Testis (tissue), 3 donors: ENCODE data around the gene SALL2. TPM values are rescaled to one million over a fixed set of nuclear protein-coding genes. Genes with fewer than 3 reads are reported as not detected.

Experiments
- DNase-seq: peaks from one replicate; pipeline ENCODE4 v3.0.0-alpha.2; 2019
- H3K27ac ChIP-seq, 2 donors: fragments of 200-600 bp; sonication (generic); one replicate each; pipeline ENCODE4 v1.5.1; 2019
- H3K27me3 ChIP-seq: fragments of 200-600 bp; sonication (generic); one replicate; pipeline ENCODE4 v1.5.1; 2019
- H3K36me3 ChIP-seq: fragments of 200-600 bp; sonication (generic); one replicate; pipeline ENCODE4 v1.5.1; 2017; ENCODE audit warnings: low read depth; ENCODE audit errors: missing control alignments
- H3K4me1 ChIP-seq: fragments of 200-600 bp; sonication (generic); one replicate; pipeline ENCODE4 v1.5.1; 2019
- H3K4me3 ChIP-seq, 2 donors: fragments of 200-600 bp; sonication (generic); one replicate each; pipeline ENCODE4 v1.5.1; 2017 to 2019
- H3K9me3 ChIP-seq: fragments of 200-600 bp; sonication (generic); one replicate; pipeline ENCODE4 v1.5.1; 2017
- POLR2A ChIP-seq: fragments of 450-650 bp; IDR thresholded peaks from one replicate; pipeline ENCODE4 v1.6.1; 2017; ENCODE audit warnings: antibody characterized with exemption, mild to moderate bottlenecking, moderate library complexity
- WGBS, 2 donors: methylation state at CpG; one replicate each; pipeline ENCODE4 v1.1.5; 2018; 5-methylcytosine and 5-hydroxymethylcytosine counted together
- intact Hi-C: fragments of 100-400 bp; cut with DNase I; formaldehyde crosslinking; loops from one replicate; pipeline ENCODE4 v1.15.1; 2023; ENCODE audit warnings: low total_unique reads
- polyA plus RNA-seq: library from polyadenylated mRNA; stranded (reverse); fragments of 350-450 nt; fragmentation: Illumina TruSeq; extraction: RNeasy Lipid Tissue Mini Kit (QIAGEN cat#74804); gene quantifications from one replicate; pipeline ENCODE4 v1.2.3, GENCODE V29; 2014; ENCODE audit warnings: low read depth, low replicate concordance; ENCODE audit not compliant: insufficient read depth
- total RNA-seq, 2 donors: library from RNA; depleted of rRNA; stranded (reverse); fragments of >200 nt; gene quantifications; one replicate each; pipeline ENCODE4 v1.2.3, GENCODE V29; 2016
- TF ChIP-seq, protein P1 (sequence below), 3 experiments: fragments of 450-650 bp in 2 of 3; fragments of 200-600 bp in 1 of 3; sonication (generic) in 1 of 3; IDR thresholded peaks; one replicate each; pipeline ENCODE4 v1.5.1; 2016 to 2019; ENCODE audit warnings: antibody characterized with exemption in 3 of 3, mild to moderate bottlenecking in 2 of 3, moderate library complexity in 1 of 3

SALL2 gene
- total and polyA plus RNA-seq, 3 donors from 2014 or later: 4.1 to 5.5 (median 5.0) TPM

DNA sequence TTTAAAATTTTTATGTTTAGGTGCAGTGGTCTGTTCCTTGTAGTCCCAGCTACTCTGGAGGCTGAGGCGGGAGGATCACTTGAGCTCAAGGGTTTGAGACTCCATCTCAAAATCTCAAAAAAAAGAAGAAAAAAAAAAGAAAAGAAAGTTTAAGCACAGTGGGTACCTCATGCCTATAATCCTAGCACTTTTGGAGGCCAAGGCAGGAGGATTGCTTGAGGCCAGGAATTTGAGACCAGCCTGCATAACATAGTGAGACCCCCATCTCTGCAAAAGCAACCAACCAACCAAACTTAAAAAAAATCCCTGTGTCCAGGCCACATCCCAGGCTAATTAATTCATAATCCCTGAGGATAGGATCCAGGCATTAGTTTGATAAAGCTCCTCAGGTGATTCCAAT, 3.4 kb upstream of the SALL2 start:
- H3K27me3 ChIP-seq: no peaks in the 10 kb centered on the region
- no peak overlapping the region for H3K4me3 ChIP-seq
- TF ChIP-seq, protein P1, sequence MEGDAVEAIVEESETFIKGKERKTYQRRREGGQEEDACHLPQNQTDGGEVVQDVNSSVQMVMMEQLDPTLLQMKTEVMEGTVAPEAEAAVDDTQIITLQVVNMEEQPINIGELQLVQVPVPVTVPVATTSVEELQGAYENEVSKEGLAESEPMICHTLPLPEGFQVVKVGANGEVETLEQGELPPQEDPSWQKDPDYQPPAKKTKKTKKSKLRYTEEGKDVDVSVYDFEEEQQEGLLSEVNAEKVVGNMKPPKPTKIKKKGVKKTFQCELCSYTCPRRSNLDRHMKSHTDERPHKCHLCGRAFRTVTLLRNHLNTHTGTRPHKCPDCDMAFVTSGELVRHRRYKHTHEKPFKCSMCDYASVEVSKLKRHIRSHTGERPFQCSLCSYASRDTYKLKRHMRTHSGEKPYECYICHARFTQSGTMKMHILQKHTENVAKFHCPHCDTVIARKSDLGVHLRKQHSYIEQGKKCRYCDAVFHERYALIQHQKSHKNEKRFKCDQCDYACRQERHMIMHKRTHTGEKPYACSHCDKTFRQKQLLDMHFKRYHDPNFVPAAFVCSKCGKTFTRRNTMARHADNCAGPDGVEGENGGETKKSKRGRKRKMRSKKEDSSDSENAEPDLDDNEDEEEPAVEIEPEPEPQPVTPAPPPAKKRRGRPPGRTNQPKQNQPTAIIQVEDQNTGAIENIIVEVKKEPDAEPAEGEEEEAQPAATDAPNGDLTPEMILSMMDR (IDR thresholded peaks at IDR 0.05): no peak
- no peak for TF ChIP-seq POLR2A
- peaks cover 9% of the 10 kb centered on the region for H3K4me1 ChIP-seq
- intact Hi-C loops: no loop called here
- H3K9me3 ChIP-seq: no peaks in the 10 kb centered on the region
- no peak overlapping the region for H3K27ac ChIP-seq
- no peaks in the 10 kb centered on the region for H3K36me3 ChIP-seq
- 94% methylated on average over 1 of the region's 1 CpG for WGBS, 2 donors
- DNase-seq: no peak

DNA sequence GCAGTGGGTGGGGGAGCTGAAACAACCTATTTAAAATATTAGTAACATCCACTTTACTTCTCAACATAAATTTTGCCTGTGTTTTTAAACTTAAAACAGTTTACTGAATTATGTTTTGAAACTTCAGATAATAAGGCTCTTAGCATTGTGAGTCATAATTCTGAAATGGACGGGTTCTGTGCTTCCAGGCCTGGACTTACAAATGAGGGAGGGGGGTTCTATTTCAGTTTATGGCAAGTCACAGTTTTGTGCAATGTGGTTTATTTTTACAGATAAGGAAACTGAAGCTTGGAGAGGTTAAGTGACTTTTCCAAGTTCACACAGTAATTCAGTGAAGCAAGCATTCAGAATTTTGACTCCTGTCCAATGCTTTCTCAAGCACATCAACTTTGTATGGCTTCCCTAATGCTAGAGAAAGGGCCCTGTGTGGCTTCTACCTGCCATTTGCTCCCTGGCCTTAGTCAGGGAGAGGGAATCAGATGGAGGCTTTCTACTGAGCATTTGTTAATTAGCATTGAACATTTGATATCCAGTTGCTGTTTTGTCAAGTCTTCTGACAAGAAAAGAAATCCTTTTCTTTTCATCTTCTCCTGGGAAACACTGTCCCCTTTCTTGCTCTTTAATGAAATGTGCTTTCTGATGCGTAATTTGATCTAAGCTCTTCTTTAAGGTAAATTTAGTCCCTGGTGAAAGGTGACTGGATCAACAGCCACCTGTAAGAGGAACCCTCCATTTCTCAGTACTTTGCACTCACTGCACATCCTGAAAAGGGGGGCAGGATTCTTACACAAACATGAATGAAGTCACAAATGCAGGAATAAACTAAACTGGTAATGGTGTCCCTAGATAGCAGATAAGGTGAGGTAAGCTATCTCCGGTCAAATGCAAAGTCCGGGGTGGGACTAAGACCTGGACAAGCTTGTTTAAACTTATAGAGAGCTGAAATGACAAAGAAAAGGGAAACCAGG, 2.5 kb upstream of the SALL2 start:
- no peak for TF ChIP-seq POLR2A
- TF ChIP-seq, protein P1 (IDR thresholded peaks at IDR 0.05): no peak
- Histone ChIP-seq H3K27me3 (no peaks in the 10 kb centered on the region), H3K4me1 (peaks cover 9% of the 10 kb centered on the region), H3K4me3 (no peak overlapping the region), H3K9me3 (no peaks in the 10 kb centered on the region), H3K36me3 (no peaks in the 10 kb centered on the region), H3K27ac (no peak overlapping the region)
- 82 to 89% methylated on average over 4 of the region's 4 CpGs for WGBS, 2 donors
- intact Hi-C loops: no loop called here
- no peak for DNase-seq

DNA sequence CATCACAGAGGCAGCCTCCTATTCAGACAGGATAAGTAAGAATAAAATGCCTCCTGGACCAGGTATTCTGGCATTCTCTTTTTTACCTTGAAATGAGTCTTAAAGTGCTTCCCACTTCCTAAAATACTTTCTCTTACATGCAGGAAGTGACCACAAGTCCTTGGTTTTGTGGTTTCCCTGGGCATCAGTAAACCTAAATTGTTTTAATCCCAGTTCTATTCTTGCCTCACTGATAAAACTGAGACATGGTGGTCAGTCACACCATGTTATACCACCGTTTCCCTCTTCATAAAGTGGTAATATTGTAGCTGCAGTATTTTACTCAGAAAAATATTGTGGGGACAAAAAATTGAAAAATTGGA, 1.2 kb upstream of the SALL2 start:
- H3K4me3 ChIP-seq: peak overlapping the region in 1 of 2 donors; percentile 81
- no peaks in the 10 kb centered on the region for H3K9me3 ChIP-seq
- no peaks in the 10 kb centered on the region for H3K36me3 ChIP-seq
- WGBS, 2 donors: 14 to 20% methylated on average over 1 of the region's 1 CpG
- H3K27me3 ChIP-seq: no peaks in the 10 kb centered on the region
- peaks cover 9% of the 10 kb centered on the region for H3K4me1 ChIP-seq
- no peak for TF ChIP-seq POLR2A
- TF ChIP-seq, protein P1 (IDR thresholded peaks at IDR 0.05): no peak
- no peak overlapping the region for H3K27ac ChIP-seq
- DNase-seq: no peak
- intact Hi-C loops: no loop called here

DNA sequence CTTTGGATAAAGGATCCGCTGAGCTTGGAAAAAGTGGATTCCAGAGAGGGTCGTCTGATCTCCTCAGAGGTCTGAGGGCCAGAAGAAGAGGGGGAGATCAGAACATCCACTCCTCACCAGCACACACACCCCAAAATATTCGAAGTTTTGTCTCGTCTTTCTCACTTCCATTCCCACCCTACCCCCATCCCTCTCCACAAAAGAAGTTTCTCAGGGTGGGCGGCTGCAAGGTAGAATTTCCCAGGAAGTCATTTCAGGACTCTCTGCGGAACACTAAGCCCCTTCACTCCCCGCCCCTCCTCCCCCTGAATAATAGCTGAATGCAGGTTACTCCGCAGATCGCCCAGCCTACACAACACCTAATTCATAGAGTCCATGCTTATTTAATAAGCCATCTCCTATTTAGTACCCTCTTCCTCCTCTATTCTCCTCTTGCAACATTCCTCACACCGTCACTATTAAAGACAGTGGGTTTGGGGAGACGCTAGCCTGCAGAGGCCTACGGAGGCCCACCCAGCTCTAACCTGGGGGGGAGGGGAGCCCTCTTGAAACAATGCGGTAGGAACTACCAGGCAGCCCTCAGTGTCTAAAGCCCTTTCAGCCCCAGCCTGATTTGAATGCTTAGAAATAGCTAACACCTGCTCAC, 649 bp upstream of the SALL2 start:
- 14 to 16% methylated on average over 13 of the region's 13 CpGs for WGBS, 2 donors
- H3K27ac ChIP-seq: no peak overlapping the region
- H3K9me3 ChIP-seq: no peaks in the 10 kb centered on the region
- no peaks in the 10 kb centered on the region for H3K27me3 ChIP-seq
- intact Hi-C loops: no loop called here
- H3K4me1 ChIP-seq: peaks cover 9% of the 10 kb centered on the region
- DNase-seq: no peak
- TF ChIP-seq, protein P1 (IDR thresholded peaks at IDR 0.05): no peak
- no peak for TF ChIP-seq POLR2A
- H3K4me3 ChIP-seq: peak overlapping the region; percentile 69 to 81
- H3K36me3 ChIP-seq: no peaks in the 10 kb centered on the region
